Endothelial cell of umbilical vein (primary cell): ENCODE results near the gene ALDH4A1. TPM values are rescaled to one million over a fixed set of nuclear protein-coding genes. Genes with fewer than 3 reads are reported as not detected.

ENCODE experiments used
- microRNA counts: library from miRNA; unstranded; fragments of <30 nt; microRNA quantifications from one replicate; lab custom pipeline; 2016
- microRNA-seq: library from miRNA; unstranded; fragments of <30 nt; microRNA quantifications from one replicate; pipeline ENCODE4 v1.2.0, GENCODE V29; 2021; ENCODE audit warnings: borderline number of aligned reads, borderline replicate concordance
- polyA plus RNA-seq, 4 experiments: library from polyadenylated mRNA; depleted of rRNA in 3 of 4; stranded (reverse) in 3 of 4; unstranded in 1 of 4; fragments of >200 nt; gene quantifications; 2 replicates each; pipeline versions ENCODE4 v1.2.1 to v1.2.3, GENCODE V29; 2011 to 2012; ENCODE audit warnings: missing spikeins in 1 of 4
- small RNA-seq: library from RNA; depleted of rRNA; stranded (forward); fragments of <200 nt; gene quantifications from one replicate; pipeline ENCODE3, GENCODE V24; 2012; ENCODE audit warnings: low replicate concordance, low read depth; ENCODE audit not compliant: insufficient read depth, insufficient read length
- total RNA-seq: library from RNA; stranded (reverse); gene quantifications from 2 replicates; pipeline ENCODE4 v1.2.3, GENCODE V29; 2021

Gene ALDH4A1
- total and polyA plus RNA-seq, 2 donors (not counting 3 experiments of a cell fraction or from before 2014, with no cell fraction given): 17.4 to 18.5 TPM

MicroRNAs encoded within 50 kb of the gene (microRNA counts, 767-probe panel; counts per million panel counts)
- microRNA hsa-miR-1290 (lab: Ali Mortazavi, UCI): 723 counts per million, percentile 96 among the panel's probes with 10 or more counts

Small RNA genes within 50 kb of the gene (microRNA-seq; reads per million reads assigned to microRNA genes)
- not detected for gene MIR1290
- gene MIR4695: not detected

Small RNA genes within 50 kb of the gene (small RNA-seq; reads per million reads assigned to genes)
- gene MIR1290 (not detected), gene MIR4695 (not detected)

Other genes with a start within 250 kb of the ALDH4A1 start
- gene TAS1R2, start 42.9 kb downstream of the ALDH4A1 start, total RNA-seq: not detected in 2 replicates
- gene TAS1R2, start 42.9 kb downstream of the ALDH4A1 start, polyA plus RNA-seq: not detected in 2 replicates
- 31.1 and 35.1 TPM in 2 replicates for gene IFFO2, start 54.1 kb upstream of the ALDH4A1 start, total RNA-seq
- gene IFFO2, start 54.1 kb upstream of the ALDH4A1 start, polyA plus RNA-seq: 28.3 and 31.3 TPM in 2 replicates